A673 (cell line): ENCODE data around the gene DDR2. TPM values are rescaled to one million over a fixed set of nuclear protein-coding genes. Genes with fewer than 3 reads are reported as not detected.

ENCODE experiments used
- BruUV-seq: library from RNA; stranded (reverse); fragments of 400-500 nt; replicated peaks from 2 replicates; lab custom pipeline; 2021; lab: Mats Ljungman, UMichigan
- CTCF ChIA-PET: fragments of 300-600 bp; sonication (Branson Sonifier 250); formaldehyde crosslinking; loops from one replicate; lab custom pipeline; 2022; ENCODE audit warnings: antibody characterized with exemption; lab: Charles Lee
- POLR2A ChIA-PET: fragments of 300-600 bp; sonication (Branson Sonifier 250); formaldehyde crosslinking; loops from one replicate; lab custom pipeline; 2022; ENCODE audit warnings: antibody characterized with exemption; ENCODE audit not compliant: low non-redundant PET; lab: Charles Lee
- DNase-seq: peaks from one replicate; pipeline ENCODE4 v3.0.0-alpha.2; 2015; ENCODE audit warnings: low spot score
- H3K27ac ChIP-seq: fragments of 200-600 bp; sonication (generic); 2 replicates; pipeline ENCODE4 v1.5.1; 2016; ENCODE audit warnings: mixed run types, low read depth, mild to moderate bottlenecking, mixed read lengths, antibody characterized with exemption, low read length; ENCODE audit not compliant: poor library complexity, severe bottlenecking
- H3K27me3 ChIP-seq: fragments of 200-600 bp; sonication (generic); replicated peaks from 2 replicates; pipeline ENCODE4 v1.6.1; 2017; ENCODE audit warnings: mixed run types, low read depth, mild to moderate bottlenecking, mixed read lengths, antibody characterized with exemption, low read length; ENCODE audit not compliant: insufficient read depth, poor library complexity
- H3K36me3 ChIP-seq: fragments of 200-600 bp; sonication (generic); 2 replicates; pipeline ENCODE4 v1.6.1; 2016; ENCODE audit warnings: mixed run types, mild to moderate bottlenecking, mixed read lengths, antibody characterized with exemption, low read length; ENCODE audit not compliant: insufficient read depth, poor library complexity, severe bottlenecking
- H3K4me1 ChIP-seq: fragments of 200-600 bp; sonication (generic); 2 replicates; pipeline ENCODE4 v1.6.1; 2017; ENCODE audit warnings: mixed run types, mild to moderate bottlenecking, mixed read lengths, antibody characterized with exemption, low read length; ENCODE audit not compliant: insufficient read depth, poor library complexity, severe bottlenecking
- H3K4me3 ChIP-seq: fragments of 200-600 bp; sonication (generic); 2 replicates; pipeline ENCODE4 v1.5.1; 2016; ENCODE audit warnings: low read depth, mixed run types, mild to moderate bottlenecking, mixed read lengths, low read length; ENCODE audit not compliant: poor library complexity, severe bottlenecking
- H3K9me3 ChIP-seq: fragments of 200-600 bp; sonication (generic); 2 replicates; pipeline ENCODE4 v1.6.1; 2016; ENCODE audit warnings: mixed run types, low read depth, mild to moderate bottlenecking, mixed read lengths, antibody characterized with exemption, low read length; ENCODE audit not compliant: poor library complexity, severe bottlenecking
- EZH2 ChIP-seq: fragments of 200-600 bp; sonication (generic); IDR thresholded peaks from 2 replicates; pipeline ENCODE4 v1.6.1; 2017; ENCODE audit warnings: borderline replicate concordance, low read depth, mild to moderate bottlenecking, mixed read lengths, antibody characterized with exemption, low read length; ENCODE audit not compliant: poor library complexity, severe bottlenecking
- intact Hi-C: fragments of 100-400 bp; cut with micrococcal nuclease; formaldehyde crosslinking; loops from one replicate; pipeline ENCODE4 v1.10.0; 2022; ENCODE audit not compliant: unreplicated experiment
- total RNA-seq: library from RNA; stranded (reverse); gene quantifications from 2 replicates; pipeline ENCODE4 v1.2.3, GENCODE V29; 2021
- TF ChIP-seq, protein P1 (sequence below): fragments of 300-800, 200-600 bp; sonication (generic); conservative IDR thresholded peaks from 2 replicates; pipeline ENCODE4 v1.5.1; 2017; ENCODE audit warnings: low read depth, mild to moderate bottlenecking, antibody characterized with exemption, low read length, moderate library complexity, mixed read lengths

Gene DDR2
- total RNA-seq, 1 experiment from 2014 or later = 121 TPM

- ChIA-PET CTCF (no interaction called here), POLR2A (interaction anchor here (0.5 kb wide), 1 partner anchor 15 kb away, joined by 4 read pairs; no protein-coding TSS in a partner anchor)
- intact Hi-C loops = no loop called here
These were observed 56.3 kb downstream of the DDR2 start for GRCh38 chr1:162688521-162688920.

DNA sequence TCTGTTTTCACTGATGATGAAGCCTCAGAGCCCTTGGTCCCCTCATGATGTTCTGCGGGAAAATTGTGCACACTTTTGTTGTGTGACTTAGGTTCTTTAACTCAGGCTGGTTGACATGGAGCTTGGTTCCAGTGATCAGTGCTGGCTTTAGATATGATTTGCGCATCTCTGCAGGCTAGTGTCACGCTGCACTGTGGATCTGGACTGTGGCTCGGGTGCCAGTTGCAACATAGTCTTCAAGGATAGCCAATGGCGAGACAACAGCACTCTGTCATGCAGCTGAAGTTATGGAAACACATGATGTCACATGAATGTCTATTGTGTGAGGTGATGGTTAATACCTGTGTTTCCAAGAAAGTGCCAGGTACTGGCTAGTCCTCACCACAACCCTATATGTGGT lies 56.7 kb downstream of the DDR2 start:
- Histone ChIP-seq H3K36me3 (peaks cover 5% of the 10 kb centered on the region), H3K4me3 (no peak overlapping the region), H3K27ac (no peak overlapping the region), H3K4me1 (peaks cover 30% of the 10 kb centered on the region), H3K27me3 (no peaks in the 10 kb centered on the region), H3K9me3 (no peaks in the 10 kb centered on the region)
- TF ChIP-seq EZH2 = no peak
- TF ChIP-seq, protein P1, sequence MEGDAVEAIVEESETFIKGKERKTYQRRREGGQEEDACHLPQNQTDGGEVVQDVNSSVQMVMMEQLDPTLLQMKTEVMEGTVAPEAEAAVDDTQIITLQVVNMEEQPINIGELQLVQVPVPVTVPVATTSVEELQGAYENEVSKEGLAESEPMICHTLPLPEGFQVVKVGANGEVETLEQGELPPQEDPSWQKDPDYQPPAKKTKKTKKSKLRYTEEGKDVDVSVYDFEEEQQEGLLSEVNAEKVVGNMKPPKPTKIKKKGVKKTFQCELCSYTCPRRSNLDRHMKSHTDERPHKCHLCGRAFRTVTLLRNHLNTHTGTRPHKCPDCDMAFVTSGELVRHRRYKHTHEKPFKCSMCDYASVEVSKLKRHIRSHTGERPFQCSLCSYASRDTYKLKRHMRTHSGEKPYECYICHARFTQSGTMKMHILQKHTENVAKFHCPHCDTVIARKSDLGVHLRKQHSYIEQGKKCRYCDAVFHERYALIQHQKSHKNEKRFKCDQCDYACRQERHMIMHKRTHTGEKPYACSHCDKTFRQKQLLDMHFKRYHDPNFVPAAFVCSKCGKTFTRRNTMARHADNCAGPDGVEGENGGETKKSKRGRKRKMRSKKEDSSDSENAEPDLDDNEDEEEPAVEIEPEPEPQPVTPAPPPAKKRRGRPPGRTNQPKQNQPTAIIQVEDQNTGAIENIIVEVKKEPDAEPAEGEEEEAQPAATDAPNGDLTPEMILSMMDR = no peak
- no TSS peak for BruUV-seq
- intact Hi-C loops = no loop called here
- ChIA-PET POLR2A (no interaction called here), CTCF (no interaction called here)
- DNase-seq = no peak

More at GRCh38 chr1:162688521-162688920, 56.3 kb downstream of the DDR2 start:
- Histone ChIP-seq H3K4me1 (peaks cover 30% of the 10 kb centered on the region), H3K36me3 (peaks cover 9% of the 10 kb centered on the region), H3K4me3 (no peak overlapping the region), H3K9me3 (no peaks in the 10 kb centered on the region), H3K27ac (no peak overlapping the region), H3K27me3 (no peaks in the 10 kb centered on the region)
- no peak for DNase-seq
- no TSS peak for BruUV-seq
- TF ChIP-seq, protein P1 = no peak
- no peak for TF ChIP-seq EZH2

DNA sequence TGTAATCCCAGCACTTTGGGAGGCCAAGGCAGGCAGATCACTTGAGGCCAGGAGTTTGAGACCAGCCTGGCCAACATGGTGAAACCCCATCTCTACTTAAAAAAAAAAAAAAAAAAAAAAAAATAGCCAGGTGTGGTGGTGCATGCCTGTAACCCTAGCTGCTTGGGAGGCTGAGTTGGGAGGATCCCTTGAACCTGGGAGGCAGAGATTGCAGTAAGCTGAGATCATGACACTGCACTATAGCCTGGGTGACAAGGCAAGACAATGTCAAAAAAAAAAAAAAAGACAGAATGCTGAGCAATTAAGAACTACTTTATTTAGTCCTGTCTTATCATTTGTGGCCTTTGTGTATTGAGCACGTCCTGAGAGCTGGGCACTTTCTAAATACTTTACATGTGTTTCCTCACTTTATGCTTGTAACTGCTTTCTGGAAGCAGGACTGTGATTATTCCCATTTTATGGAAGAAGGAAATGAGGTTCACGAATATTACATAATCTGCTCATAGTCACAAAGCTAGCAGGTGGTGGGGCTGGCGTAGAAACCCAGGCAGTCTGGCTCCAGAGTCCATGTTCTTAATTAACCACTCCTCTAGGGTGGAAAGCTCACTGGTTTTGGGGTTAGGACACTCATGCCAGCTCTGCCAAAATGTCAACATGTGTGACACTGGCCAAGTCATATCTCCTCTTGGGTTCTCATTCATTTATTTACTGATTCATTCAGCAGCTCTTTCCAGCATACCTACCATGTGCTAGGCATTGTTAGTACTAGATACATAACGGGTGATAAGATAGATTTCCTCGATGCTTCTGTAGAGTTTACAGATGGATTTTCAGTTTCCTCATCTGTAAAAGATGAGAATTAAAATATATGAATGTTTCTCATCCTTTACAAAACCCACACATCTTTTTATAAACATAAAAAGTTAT lies 57.7 kb downstream of the DDR2 start:
- H3K4me1 ChIP-seq = peaks cover 30% of the 10 kb centered on the region
- H3K27ac ChIP-seq = peak overlapping the region; percentile 59
- intact Hi-C loops = no loop called here
- POLR2A ChIA-PET = no interaction called here
- CTCF ChIA-PET = interaction anchor here (0.6 to 0.8 kb wide), 2 partner anchors 58 to 176 kb away, joined by 3 to 10 read pairs; no protein-coding TSS in a partner anchor
- peaks cover 5% of the 10 kb centered on the region for H3K36me3 ChIP-seq
- peak; percentile 41 for DNase-seq
- H3K27me3 ChIP-seq = no peaks in the 10 kb centered on the region
- TF ChIP-seq, protein P1 = no peak
- no peak for TF ChIP-seq EZH2
- no peaks in the 10 kb centered on the region for H3K9me3 ChIP-seq
- H3K4me3 ChIP-seq = no peak overlapping the region
- no TSS peak for BruUV-seq
